Hepatocyte (in vitro differentiated cells): ENCODE results near the gene SNTG2.

ENCODE experiments used
- EZH2phosphoT487 ChIP-seq: fragments of 200-600 bp; sonication (generic); IDR thresholded peaks from one replicate; pipeline ENCODE4 v1.6.1; 2018; ENCODE audit warnings: antibody characterized with exemption, mild to moderate bottlenecking, low read depth, moderate library complexity; ENCODE audit not compliant: unreplicated experiment, severe bottlenecking
- TF ChIP-seq, protein P1 (sequence below): fragments of 200-600 bp; sonication (generic); IDR thresholded peaks from 2 replicates; pipeline ENCODE4 v1.5.1; 2016; ENCODE audit warnings: antibody characterized with exemption, mild to moderate bottlenecking; ENCODE audit not compliant: poor library complexity

- TF ChIP-seq, protein P1, sequence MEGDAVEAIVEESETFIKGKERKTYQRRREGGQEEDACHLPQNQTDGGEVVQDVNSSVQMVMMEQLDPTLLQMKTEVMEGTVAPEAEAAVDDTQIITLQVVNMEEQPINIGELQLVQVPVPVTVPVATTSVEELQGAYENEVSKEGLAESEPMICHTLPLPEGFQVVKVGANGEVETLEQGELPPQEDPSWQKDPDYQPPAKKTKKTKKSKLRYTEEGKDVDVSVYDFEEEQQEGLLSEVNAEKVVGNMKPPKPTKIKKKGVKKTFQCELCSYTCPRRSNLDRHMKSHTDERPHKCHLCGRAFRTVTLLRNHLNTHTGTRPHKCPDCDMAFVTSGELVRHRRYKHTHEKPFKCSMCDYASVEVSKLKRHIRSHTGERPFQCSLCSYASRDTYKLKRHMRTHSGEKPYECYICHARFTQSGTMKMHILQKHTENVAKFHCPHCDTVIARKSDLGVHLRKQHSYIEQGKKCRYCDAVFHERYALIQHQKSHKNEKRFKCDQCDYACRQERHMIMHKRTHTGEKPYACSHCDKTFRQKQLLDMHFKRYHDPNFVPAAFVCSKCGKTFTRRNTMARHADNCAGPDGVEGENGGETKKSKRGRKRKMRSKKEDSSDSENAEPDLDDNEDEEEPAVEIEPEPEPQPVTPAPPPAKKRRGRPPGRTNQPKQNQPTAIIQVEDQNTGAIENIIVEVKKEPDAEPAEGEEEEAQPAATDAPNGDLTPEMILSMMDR: no peak
- TF ChIP-seq EZH2phosphoT487: no peak
These were observed 28.6 kb downstream of the SNTG2 start for GRCh38 chr2:979069-979928.
